ENCODE results near the gene PDCD2L. TPM values are rescaled to one million over a fixed set of nuclear protein-coding genes. Genes with fewer than 3 reads are reported as not detected.

The PDCD2L gene
- total and polyA plus RNA-seq, 10 of the 15 experiments (the other 5 are each of a cell fraction or from before 2014, with no cell fraction given): 7.2 to 41.3 (median 26.9) TPM

DNA sequence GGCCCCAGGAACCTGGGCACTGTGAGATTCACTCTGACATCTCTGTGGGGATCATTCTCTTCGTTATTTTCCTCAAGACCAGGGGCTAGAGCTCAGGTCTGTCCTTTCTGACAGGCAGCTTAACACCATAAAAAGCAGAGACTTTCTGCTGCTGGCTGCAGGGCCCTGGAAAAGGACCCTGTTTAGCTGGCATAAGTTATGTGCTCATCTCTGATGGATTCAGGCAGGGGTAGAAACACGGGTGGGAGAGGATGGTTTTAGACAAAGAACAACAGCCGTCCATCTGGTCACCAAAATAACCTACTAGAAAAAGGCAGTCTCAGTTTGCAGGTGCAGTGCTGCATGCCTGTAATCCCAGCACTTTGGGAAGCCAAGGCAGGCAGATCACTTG, 41.5 kb upstream of the PDCD2L start:
- WGBS (ENCODE audit: insufficient coverage, insufficient replicate concordance, low lambda C conversion rate, missing lambda C conversion rate): 17% methylated on average over 3 of the region's 3 CpGs
- ChIA-PET RAD21 (ENCODE audit: unreplicated experiment) (no interaction called here), SMC1A (ENCODE audit: uncharacterized antibody, unreplicated experiment) (interaction anchor here (1.6 kb wide), 1 partner anchor 68 kb away, joined by 3 read pairs; no protein-coding TSS in a partner anchor), POLR2A (no interaction called here), CTCF (interaction anchor here (0.6 to 1.3 kb wide), 2 partner anchors 69 to 323 kb away, joined by 3 read pairs; no protein-coding TSS in a partner anchor)
- FAIRE-seq (no peak), ATAC-seq (no peak), DNase-seq (ENCODE audit: low read depth, low spot score) (no peak)
- in situ Hi-C loops (cut with MboI): no loop called here
- intact Hi-C loops (cut with micrococcal nuclease; ENCODE audit: unreplicated experiment): no loop called here
- Histone ChIP-seq H3K4me1 (ENCODE audit: control insufficient read depth, insufficient read depth, low read length) (peaks cover 26% of the 10 kb centered on the region), H3K9ac (ENCODE audit: control insufficient read depth, insufficient read depth, low read length) (no peak overlapping the region), H3K4me2 (ENCODE audit: control insufficient read depth, insufficient read depth) (no peak overlapping the region), H3K27me3 (replicated peaks in 1 of 2; ENCODE audit: control insufficient read depth in 2 of 2, insufficient read depth in 2 of 2, low read length in 1 of 2) (no peaks in the 10 kb centered on the region), H3K79me2 (ENCODE audit: control insufficient read depth, insufficient read depth, low read length) (peaks cover 33% of the 10 kb centered on the region), H3K4me3 (no peak overlapping the region), H3K36me3 (ENCODE audit: control insufficient read depth in 2 of 2, insufficient read depth in 2 of 2, low read length in 1 of 2) (peaks cover 2 to 9% of the 10 kb centered on the region in 2 experiments; a peak in 3 of 4 replicates), H2AFZ (ENCODE audit: control insufficient read depth, low read depth, low read length) (no peak overlapping the region), H3K27ac (ENCODE audit: control insufficient read depth, insufficient read depth) (no peak overlapping the region), H3K9me3 (replicated peaks; ENCODE audit: control insufficient read depth, insufficient read depth, low read length) (no peaks in the 10 kb centered on the region), H4K20me1 (ENCODE audit: control insufficient read depth, insufficient read depth) (peaks cover 4% of the 10 kb centered on the region; the same call in 1 of the 2 replicates)
- TF ChIP-seq WRNIP1 (IDR thresholded peaks at IDR 0.05; ENCODE audit: borderline replicate concordance, low read depth, low read length) (no peak), MTA3 (IDR thresholded peaks at IDR 0.05; ENCODE audit: borderline replicate concordance, low read length) (no peak), RELA (IDR thresholded peaks at IDR 0.05; ENCODE audit: borderline replicate concordance, partially characterized antibody) (no peak), RBBP5 (conservative IDR thresholded peaks at IDR 0.05) (no peak), BMI1 (IDR thresholded peaks at IDR 0.05; ENCODE audit: borderline replicate concordance) (no peak)
- TF ChIP-seq, protein P1, sequence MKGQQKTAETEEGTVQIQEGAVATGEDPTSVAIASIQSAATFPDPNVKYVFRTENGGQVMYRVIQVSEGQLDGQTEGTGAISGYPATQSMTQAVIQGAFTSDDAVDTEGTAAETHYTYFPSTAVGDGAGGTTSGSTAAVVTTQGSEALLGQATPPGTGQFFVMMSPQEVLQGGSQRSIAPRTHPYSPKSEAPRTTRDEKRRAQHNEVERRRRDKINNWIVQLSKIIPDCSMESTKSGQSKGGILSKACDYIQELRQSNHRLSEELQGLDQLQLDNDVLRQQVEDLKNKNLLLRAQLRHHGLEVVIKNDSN (IDR thresholded peaks at IDR 0.05; ENCODE audit: borderline replicate concordance, extremely low read length, insufficient read depth, low read depth, low read length): no peak
- BruUV-seq (replicated peaks): no TSS peak

DNA sequence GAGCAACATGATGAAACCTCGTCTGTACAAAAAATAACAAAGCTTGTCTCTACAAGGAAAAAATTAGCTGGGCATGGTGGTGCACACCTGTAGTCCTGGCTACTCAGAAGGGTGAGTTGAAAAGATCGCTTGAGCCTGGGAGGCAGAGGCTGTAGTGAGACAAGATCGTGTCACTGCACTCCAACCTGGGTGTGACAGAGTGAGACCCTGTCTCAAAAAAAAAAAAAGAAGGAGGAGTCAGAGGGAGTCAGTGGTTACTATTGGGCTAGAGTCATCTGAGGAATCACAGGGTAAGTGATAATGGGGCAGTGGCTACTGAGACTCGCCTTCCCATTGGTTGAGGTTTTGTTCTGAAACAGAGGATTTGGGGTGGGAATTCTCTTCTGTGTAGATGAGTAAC, 41.1 kb upstream of the PDCD2L start:
- intact Hi-C loops (cut with micrococcal nuclease; ENCODE audit: unreplicated experiment): no loop called here
- FAIRE-seq (no peak), ATAC-seq (no peak), DNase-seq (ENCODE audit: low read depth, low spot score) (no peak)
- peaks cover 4% of the 10 kb centered on the region; the same call in 1 of the 2 replicates for H4K20me1 ChIP-seq (ENCODE audit: control insufficient read depth, insufficient read depth)
- no peak overlapping the region for H3K27ac ChIP-seq (ENCODE audit: control insufficient read depth, insufficient read depth)
- 56% methylated on average over 4 of the region's 4 CpGs for WGBS (ENCODE audit: insufficient coverage, insufficient replicate concordance, low lambda C conversion rate, missing lambda C conversion rate)
- no peak overlapping the region for H3K9ac ChIP-seq (ENCODE audit: control insufficient read depth, insufficient read depth, low read length)
- H3K79me2 ChIP-seq (ENCODE audit: control insufficient read depth, insufficient read depth, low read length): peaks cover 37% of the 10 kb centered on the region
- no peaks in the 10 kb centered on the region for H3K9me3 ChIP-seq (replicated peaks; ENCODE audit: control insufficient read depth, insufficient read depth, low read length)
- no peak overlapping the region for H3K4me3 ChIP-seq
- ChIA-PET RAD21 (ENCODE audit: unreplicated experiment) (no interaction called here), POLR2A (no interaction called here), CTCF (interaction anchor here (0.6 to 1.3 kb wide), 3 partner anchors 16 to 324 kb away, joined by 3 read pairs; no protein-coding TSS in a partner anchor), SMC1A (ENCODE audit: uncharacterized antibody, unreplicated experiment) (interaction anchor here (1.6 kb wide), 1 partner anchor 67 kb away, joined by 3 read pairs; no protein-coding TSS in a partner anchor)
- peaks cover 26% of the 10 kb centered on the region for H3K4me1 ChIP-seq (ENCODE audit: control insufficient read depth, insufficient read depth, low read length)
- in situ Hi-C loops (cut with MboI): no loop called here
- no TSS peak for BruUV-seq (replicated peaks)
- H3K27me3 ChIP-seq (replicated peaks in 1 of 2; ENCODE audit: control insufficient read depth in 2 of 2, insufficient read depth in 2 of 2, low read length in 1 of 2): no peaks in the 10 kb centered on the region
- no peak for TF ChIP-seq SIN3A (IDR thresholded peaks at IDR 0.05; ENCODE audit: low read depth, low read length)
- no peak for TF ChIP-seq PML (IDR thresholded peaks at IDR 0.05; ENCODE audit: low read length)
- no peak for TF ChIP-seq KLF5 (IDR thresholded peaks at IDR 0.05; ENCODE audit: partially characterized antibody)
- TF ChIP-seq GABPA (IDR thresholded peaks at IDR 0.05; ENCODE audit: low read depth): no peak
- TF ChIP-seq RBBP5 (conservative IDR thresholded peaks at IDR 0.05): no peak
- TF ChIP-seq BCL11A (IDR thresholded peaks at IDR 0.05; ENCODE audit: low read depth, low read length): no peak
- no peak for TF ChIP-seq POLR2A (IDR thresholded peaks at IDR 0.05; ENCODE audit: low read depth, low read length)
- TF ChIP-seq DPF2 (IDR thresholded peaks at IDR 0.05): no peak
- no peak for TF ChIP-seq FOXK2 (IDR thresholded peaks at IDR 0.05)
- TF ChIP-seq JUND (IDR thresholded peaks at IDR 0.05; ENCODE audit: low read depth, low read length): no peak
- TF ChIP-seq ZNF24 (IDR thresholded peaks at IDR 0.05): no peak
- no peak overlapping the region for H2AFZ ChIP-seq (ENCODE audit: control insufficient read depth, low read depth, low read length)
- no peak overlapping the region for H3K4me2 ChIP-seq (ENCODE audit: control insufficient read depth, insufficient read depth)
- peaks cover 2 to 11% of the 10 kb centered on the region in 2 experiments; a peak in 3 of 4 replicates for H3K36me3 ChIP-seq (ENCODE audit: control insufficient read depth in 2 of 2, insufficient read depth in 2 of 2, low read length in 1 of 2)
